IMR-90 (cell line): ENCODE measurements around the gene LRP5. TPM values are rescaled to one million over a fixed set of nuclear protein-coding genes. Genes with fewer than 3 reads are reported as not detected.

Source experiments
- ATAC-seq: fragments of 200-7000 bp; cut with Tn5 transposase; 2 replicates; pipeline ENCODE4 v1.9.1; 2020; ENCODE audit warnings: low read depth, mild to moderate bottlenecking, moderate library complexity
- BruUV-seq: library from RNA; stranded (reverse); fragments of 400-500 nt; replicated peaks from 2 replicates; lab custom pipeline; 2021; lab: Mats Ljungman, UMichigan
- CTCF ChIA-PET: fragments of 300-600 bp; formaldehyde crosslinking; extraction: SDS; loops from one replicate; lab custom pipeline; 2021; ENCODE audit warnings: antibody characterized with exemption; lab: Yijun Ruan, JAX
- POLR2A ChIA-PET: fragments of 300-600 bp; sonication (Branson Sonifier 250); formaldehyde crosslinking; loops from one replicate; lab custom pipeline; 2022; ENCODE audit warnings: antibody characterized with exemption; ENCODE audit not compliant: unreplicated experiment; lab: Charles Lee
- DNase-seq: peaks from one replicate; pipeline ENCODE4 v3.0.0; 2013
- H2AFZ ChIP-seq: replicated peaks from 2 replicates; pipeline ENCODE3; 2013; ENCODE audit warnings: low read length, mild to moderate bottlenecking; ENCODE audit not compliant: poor library complexity
- H2AK5ac ChIP-seq: 2 replicates; pipeline ENCODE4 v1.6.1; 2013; ENCODE audit warnings: low read depth, low read length, inconsistent platforms
- H2AK9ac ChIP-seq: replicated peaks from 2 replicates; pipeline ENCODE3; 2013; ENCODE audit warnings: mild to moderate bottlenecking, low read depth, low read length, moderate library complexity; ENCODE audit not compliant: poor library complexity
- H2BK120ac ChIP-seq: 2 replicates; pipeline ENCODE4 v1.6.1; 2013; ENCODE audit warnings: low read depth, low read length, inconsistent platforms
- H2BK15ac ChIP-seq: 3 replicates; pipeline ENCODE4 v1.6.1; 2013; ENCODE audit warnings: low read depth, low read length, inconsistent platforms
- H2BK20ac ChIP-seq: 2 replicates; pipeline ENCODE4 v1.6.1; 2013; ENCODE audit warnings: low read depth, mild to moderate bottlenecking, inconsistent platforms, low read length, moderate library complexity
- H2BK5ac ChIP-seq: 2 replicates; pipeline ENCODE4 v1.6.1; 2013; ENCODE audit warnings: mild to moderate bottlenecking, low read depth, low read length, inconsistent platforms; ENCODE audit not compliant: poor library complexity, severe bottlenecking
- H3K14ac ChIP-seq: replicated peaks from 2 replicates; pipeline ENCODE4 v1.6.1; 2013; ENCODE audit warnings: low read depth, low read length, inconsistent platforms
- H3K18ac ChIP-seq: 2 replicates; pipeline ENCODE4 v1.6.1; 2013; ENCODE audit warnings: low read depth, low read length, control low read depth
- H3K23ac ChIP-seq: 2 replicates; pipeline ENCODE4 v1.6.1; 2013; ENCODE audit warnings: low read depth, low read length, inconsistent platforms
- H3K27ac ChIP-seq: 2 replicates; pipeline ENCODE4 v1.5.1; 2013; ENCODE audit warnings: mild to moderate bottlenecking, control low read depth, low read length; ENCODE audit not compliant: insufficient read depth
- H3K27me3 ChIP-seq: 2 replicates; pipeline ENCODE4 v1.6.1; 2013; ENCODE audit warnings: low read length; ENCODE audit not compliant: control insufficient read depth, insufficient read depth
- H3K36me3 ChIP-seq: 2 replicates; pipeline ENCODE4 v1.6.1; 2013; ENCODE audit warnings: low read length, mixed read lengths; ENCODE audit not compliant: control insufficient read depth, insufficient read depth
- H3K4ac ChIP-seq: 2 replicates; pipeline ENCODE4 v1.6.1; 2013; ENCODE audit warnings: low read depth, low read length, inconsistent platforms
- H3K4me1 ChIP-seq: 2 replicates; pipeline ENCODE4 v1.6.1; 2013; ENCODE audit warnings: low read length, mixed read lengths; ENCODE audit not compliant: control insufficient read depth, insufficient read depth
- H3K4me2 ChIP-seq: 2 replicates; pipeline ENCODE4 v1.6.1; 2013; ENCODE audit warnings: low read depth, mild to moderate bottlenecking, control low read depth, low read length, moderate library complexity
- H3K4me3 ChIP-seq: 2 replicates; pipeline ENCODE4 v1.5.1; 2013; ENCODE audit warnings: low read depth, mild to moderate bottlenecking, control low read depth, low read length, moderate library complexity; ENCODE audit not compliant: insufficient read depth
- H3K56ac ChIP-seq: 2 replicates; pipeline ENCODE4 v1.6.1; 2013; ENCODE audit warnings: low read length, inconsistent platforms; ENCODE audit not compliant: insufficient read depth; ENCODE audit errors: extremely low read depth
- H3K79me1 ChIP-seq, 2 experiments: 2 replicates each; pipeline ENCODE4 v1.6.1; 2013; ENCODE audit warnings: low read length in 2 of 2, inconsistent platforms in 1 of 2, low read depth in 1 of 2
- H3K9ac ChIP-seq: 2 replicates; pipeline ENCODE4 v1.6.1; 2013; ENCODE audit warnings: low read depth, low read length, control low read depth
- H3K9me1 ChIP-seq: 2 replicates; pipeline ENCODE4 v1.6.1; 2013; ENCODE audit warnings: low read length, inconsistent platforms; ENCODE audit not compliant: insufficient read depth
- H3K9me3 ChIP-seq: 2 replicates; pipeline ENCODE4 v1.6.1; 2013; ENCODE audit warnings: low read length; ENCODE audit not compliant: control insufficient read depth, insufficient read depth
- H4K20me1 ChIP-seq: 2 replicates; pipeline ENCODE4 v1.6.1; 2013; ENCODE audit warnings: low read length, inconsistent platforms; ENCODE audit not compliant: insufficient read depth
- H4K5ac ChIP-seq: 2 replicates; pipeline ENCODE4 v1.6.1; 2013; ENCODE audit warnings: mild to moderate bottlenecking, low read depth, low read length, control low read depth
- H4K8ac ChIP-seq, 2 experiments: 2 replicates each; pipeline ENCODE4 v1.6.1; 2013; ENCODE audit warnings: low read depth in 2 of 2, low read length in 2 of 2, control low read depth in 1 of 2, inconsistent platforms in 1 of 2
- H4K91ac ChIP-seq: 2 replicates; pipeline ENCODE4 v1.6.1; 2013; ENCODE audit warnings: low read depth, low read length, inconsistent platforms; ENCODE audit not compliant: insufficient read depth
- CHD1 ChIP-seq: IDR thresholded peaks from 2 replicates; pipeline ENCODE4 v1.6.1; 2012; ENCODE audit warnings: low read depth, low read length, improper control_type of control experiment
- CTCF ChIP-seq: conservative IDR thresholded peaks from 2 replicates; pipeline ENCODE4 v1.5.1; 2012; ENCODE audit warnings: mild to moderate bottlenecking, low read depth, low read length, improper control_type of control experiment
- ELK1 ChIP-seq: fragments of 150-350 bp; IDR thresholded peaks from 2 replicates; pipeline ENCODE4 v1.6.1; 2016; ENCODE audit warnings: low read depth, mild to moderate bottlenecking, low read length, moderate library complexity, borderline replicate concordance
- MAZ ChIP-seq: IDR thresholded peaks from 2 replicates; pipeline ENCODE4 v1.6.1; 2012; ENCODE audit warnings: low read depth, mild to moderate bottlenecking, low read length, improper control_type of control experiment, moderate library complexity, borderline replicate concordance
- MXI1 ChIP-seq: IDR thresholded peaks from 2 replicates; pipeline ENCODE4 v1.6.1; 2012; ENCODE audit warnings: low read depth, mild to moderate bottlenecking, low read length, moderate library complexity, borderline replicate concordance
- POLR2A ChIP-seq: IDR thresholded peaks from 2 replicates; pipeline ENCODE4 v1.6.1; 2012; ENCODE audit warnings: mild to moderate bottlenecking, low read depth, low read length
- RFX5 ChIP-seq: IDR thresholded peaks from 2 replicates; pipeline ENCODE4 v1.8.0; 2012; ENCODE audit warnings: low read depth, mild to moderate bottlenecking, low read length, moderate library complexity
- SMC3 ChIP-seq: fragments of 150-350 bp; IDR thresholded peaks from 2 replicates; pipeline ENCODE4 v1.6.1; 2016; ENCODE audit warnings: low read depth, mild to moderate bottlenecking, antibody characterized with exemption, low read length, moderate library complexity
- WGBS, 2 experiments: methylation state at CpG; one replicate each; pipeline versions ENCODE4 v1.1.5 to v1.1.7; 2013; ENCODE audit warnings: missing lambda C conversion rate in 2 of 2; ENCODE audit not compliant: insufficient read length in 1 of 2; ENCODE audit errors: extremely low coverage in 2 of 2; 5-methylcytosine and 5-hydroxymethylcytosine counted together
- dilution Hi-C: fragments of 300-500 bp; cut with HindIII; formaldehyde crosslinking; loops from one replicate; pipeline ENCODE4 v1.14.3; 2018; ENCODE audit warnings: low sequenced_read_pairs; ENCODE audit not compliant: unreplicated experiment
- in situ Hi-C: fragments of 300-500 bp; cut with MboI; formaldehyde crosslinking; loops from 3 replicates; pipeline ENCODE4 v1.14.3; 2019; ENCODE audit warnings: low sequenced_read_pairs, inconsistent platforms, mixed read lengths
- intact Hi-C: fragments of 100-400 bp; cut with micrococcal nuclease; formaldehyde crosslinking; loops from 2 replicates; pipeline ENCODE4 v1.10.0; 2022
- polyA plus RNA-seq, 3 experiments: library from polyadenylated mRNA; depleted of rRNA; stranded (reverse); fragments of >200 nt; gene quantifications; 2 replicates each; pipeline ENCODE4 v1.2.3, GENCODE V29; 2012; ENCODE audit warnings: low replicate concordance in 1 of 3
- total RNA-seq: library from RNA; depleted of rRNA; stranded (reverse); fragments of >200 nt; gene quantifications from 2 replicates; pipeline ENCODE4 v1.2.3, GENCODE V29; 2012

Gene LRP5
- total and polyA plus RNA-seq, 2 of the 4 experiments (the other 2 are of a cell fraction) = 10.4 to 15.0 TPM

- Histone ChIP-seq H4K91ac (no peak overlapping the region), H2AK5ac (no peak overlapping the region), H2BK20ac (no peak overlapping the region), H4K8ac (no peak overlapping the region), H3K27me3 (no peaks in the 10 kb centered on the region), H3K18ac (no peak overlapping the region), H3K4me3 (no peak overlapping the region), H2BK5ac (no peak overlapping the region), H3K4me2 (no peak overlapping the region), H2AFZ (no peak overlapping the region), H3K14ac (no peak overlapping the region), H3K36me3 (peaks cover 19% of the 10 kb centered on the region), H3K9me1 (0 out of 2 replicates have a peak, but pooled peaks cover 3% of the 10 kb centered on the region), H2BK120ac (no peak overlapping the region), H2BK15ac (no peak overlapping the region), H3K23ac (no peak overlapping the region), H3K9me3 (no peaks in the 10 kb centered on the region), H2AK9ac (no peak overlapping the region), H4K5ac (no peak overlapping the region), H3K56ac (no peak overlapping the region), H3K27ac (no peak overlapping the region), H3K79me1 (no peaks in the 10 kb centered on the region; a peak in 2 of 4 replicates), H3K4me1 (no peaks in the 10 kb centered on the region; the same call in 1 of the 2 replicates), H3K9ac (no peak overlapping the region), H4K20me1 (0 out of 2 replicates have a peak, but pooled peaks cover 4% of the 10 kb centered on the region), H3K4ac (no peak overlapping the region)
- ChIA-PET POLR2A (no interaction called here), CTCF (no interaction called here)
- no peak for DNase-seq
- in situ Hi-C loops = no loop called here
- ATAC-seq = no peak
- TF ChIP-seq CTCF (no peak), POLR2A (no peak), SMC3 (no peak), MXI1 (no peak), RFX5 (no peak), ELK1 (no peak), MAZ (no peak), CHD1 (no peak)
- intact Hi-C loops = no loop called here
- dilution Hi-C loops = no loop called here
- BruUV-seq = no TSS peak
- 48% methylated on average over 7 of the region's 17 CpGs; no CpG with 5 or more reads in 1 of the 2 experiments for WGBS, 2 experiments
Observed at GRCh38 chr11:68398995-68399851, 86.8 kb downstream of the LRP5 start.
